GM23338 (cell line): ENCODE results near the gene HBB.

Experiments used
- CREB1 ChIP-seq: fragments of 250-450 bp; sonication (Bioruptor Pico); IDR thresholded peaks from 2 replicates; pipeline ENCODE4 v1.5.0; 2020; ENCODE audit warnings: low read depth, mild to moderate bottlenecking, moderate library complexity
- CTCF ChIP-seq, 2 experiments: fragments of 200-600 bp in 1 of 2; sonication (generic) in 1 of 2; conservative IDR thresholded peaks; 2 replicates each; pipeline versions ENCODE4 v1.5.1 to v1.6.1; 2016 to 2017; ENCODE audit warnings: antibody characterized with exemption in 2 of 2, low read depth in 2 of 2, mild to moderate bottlenecking in 2 of 2, moderate library complexity in 1 of 2
- POLR2AphosphoS5 ChIP-seq: IDR thresholded peaks from 2 replicates; pipeline ENCODE4 v1.6.1; 2016; ENCODE audit warnings: antibody characterized with exemption, low read depth
- REST ChIP-seq: IDR thresholded peaks from one replicate; pipeline ENCODE4 v1.6.1; 2018; ENCODE audit warnings: antibody characterized with exemption; ENCODE audit not compliant: unreplicated experiment

GRCh38 chr11:5234381-5234834, 7.5 kb upstream of the HBB start, which contains the start of gene HBD:
- TF ChIP-seq POLR2AphosphoS5, result no peak
- no peak for TF ChIP-seq CTCF (conservative IDR thresholded peaks at IDR 0.05; ENCODE audit: low read depth in 2 of 2)
- TF ChIP-seq CREB1 (CRISPR knock-in tag), result no peak
- TF ChIP-seq REST, result no peak
